Body of pancreas (tissue), 4 donors: Measurements from ENCODE around the gene CRTAC1. TPM values are rescaled to one million over a fixed set of nuclear protein-coding genes. Genes with fewer than 3 reads are reported as not detected.
"Not testable (repeated sequence)": the region's sequence is repeated elsewhere in the genome, so short reads cannot be mapped to it uniquely, and the experiment has no call there.

Source experiments
- ATAC-seq: fragments of 150-250 bp; one replicate; pipeline ENCODE4 v1.9.1; 2016
- DNase-seq, 4 donors: peaks; one replicate each; pipeline ENCODE4 v3.0.0-alpha.2; 2019
- H3K27ac ChIP-seq, 4 donors: fragments of 200-600 bp; sonication (generic); 1 replicate in 3 of 4; 2 replicates in 1 of 4; pipeline versions ENCODE4 v1.5.1 to v1.6.1; 2016 to 2019; ENCODE audit warnings: mild to moderate bottlenecking in 1 of 4, mixed read lengths in 1 of 4, moderate library complexity in 1 of 4
- H3K27me3 ChIP-seq, 2 donors: fragments of 200-600 bp; sonication (generic); one replicate each; pipeline ENCODE4 v1.6.0; 2016; ENCODE audit warnings: mild to moderate bottlenecking in 1 of 2
- H3K36me3 ChIP-seq, 2 donors: fragments of 200-600 bp; sonication (generic); replicated peaks in 1 of 2; 2 replicates each; pipeline ENCODE4 v1.5.1; 2016; ENCODE audit warnings: low read depth in 2 of 2; ENCODE audit not compliant: insufficient read depth in 1 of 2
- H3K4me1 ChIP-seq: fragments of 200-600 bp; sonication (generic); one replicate; pipeline ENCODE4 v1.6.0; 2016
- H3K4me3 ChIP-seq, 2 donors: fragments of 200-600 bp; sonication (generic); 1 replicate in 1 of 2; 2 replicates in 1 of 2; pipeline ENCODE4 v1.5.1; 2016 to 2019
- H3K9me3 ChIP-seq, 3 donors: fragments of 200-600 bp; sonication (generic); 1 replicate in 2 of 3; 2 replicates in 1 of 3; pipeline ENCODE4 v1.5.1; 2016
- POLR2A ChIP-seq, 3 donors: fragments of 450-650 bp; IDR thresholded peaks; one replicate each; pipeline ENCODE4 v1.6.1; 2016; ENCODE audit warnings: antibody characterized with exemption in 3 of 3, mild to moderate bottlenecking in 2 of 3
- WGBS, 2 donors: methylation state at CpG; one replicate each; pipeline ENCODE4 v1.1.5; 2017; 5-methylcytosine and 5-hydroxymethylcytosine counted together
- intact Hi-C: fragments of 100-400 bp; cut with DNase I; formaldehyde crosslinking; loops from one replicate; pipeline ENCODE4 v1.15.1; 2023
- total RNA-seq, 2 donors: library from RNA; depleted of rRNA; stranded (reverse); fragments of >200 nt; gene quantifications; one replicate each; pipeline ENCODE4 v1.1.0, GENCODE V29; 2016
- TF ChIP-seq, protein P1 (sequence below), 7 experiments: fragments of 450-650 bp in 4 of 7; fragments of 200-600 bp in 3 of 7; sonication (generic) in 3 of 7; IDR thresholded peaks; one replicate each; pipeline ENCODE4 v1.5.1; 2016 to 2019; ENCODE audit warnings: antibody characterized with exemption in 7 of 7

CRTAC1 gene
- total RNA-seq, 2 donors from 2014 or later: 0.52 TPM; not detected in 1

DNA sequence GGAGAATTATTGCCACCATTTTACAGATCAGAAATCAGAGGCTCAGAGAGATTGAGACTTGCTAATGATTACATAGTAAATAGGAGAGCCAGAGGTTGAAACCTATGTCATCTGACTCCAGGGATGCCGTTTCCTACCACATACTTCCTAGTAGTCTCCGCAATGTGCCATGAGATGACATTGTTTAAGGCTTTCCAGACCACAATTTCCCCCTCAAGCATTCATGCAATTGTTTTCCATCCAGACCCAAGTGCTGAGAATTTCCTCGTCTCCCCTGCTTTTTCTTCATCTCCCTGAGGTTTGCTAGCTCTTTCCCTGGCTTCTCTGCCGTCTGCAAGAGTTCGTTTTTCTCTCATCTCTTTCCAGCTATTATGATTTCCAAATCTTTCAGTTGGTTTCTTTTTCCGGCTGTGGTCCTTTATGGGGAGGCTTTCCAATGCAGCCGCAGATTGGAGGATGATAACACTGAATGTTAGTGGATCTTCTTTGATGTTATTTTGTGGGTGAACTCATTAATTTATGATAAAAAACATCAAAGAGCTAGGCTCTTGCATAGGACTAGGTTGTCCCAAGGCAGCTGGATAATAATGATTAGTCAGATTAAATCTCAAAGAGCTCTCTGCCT is 187.7 kb downstream of the CRTAC1 start:
- no peaks in the 10 kb centered on the region for H3K36me3 ChIP-seq
- no peak overlapping the region for H3K4me3 ChIP-seq
- WGBS, 2 donors: 72 to 74% methylated on average over 7 of the region's 7 CpGs
- H3K9me3 ChIP-seq: no peaks in the 10 kb centered on the region
- H3K27ac ChIP-seq: no peak overlapping the region
- intact Hi-C loops: no loop called here
- no peak for ATAC-seq
- no peak for DNase-seq
- peaks cover 12% of the 10 kb centered on the region for H3K4me1 ChIP-seq
- TF ChIP-seq, protein P1, sequence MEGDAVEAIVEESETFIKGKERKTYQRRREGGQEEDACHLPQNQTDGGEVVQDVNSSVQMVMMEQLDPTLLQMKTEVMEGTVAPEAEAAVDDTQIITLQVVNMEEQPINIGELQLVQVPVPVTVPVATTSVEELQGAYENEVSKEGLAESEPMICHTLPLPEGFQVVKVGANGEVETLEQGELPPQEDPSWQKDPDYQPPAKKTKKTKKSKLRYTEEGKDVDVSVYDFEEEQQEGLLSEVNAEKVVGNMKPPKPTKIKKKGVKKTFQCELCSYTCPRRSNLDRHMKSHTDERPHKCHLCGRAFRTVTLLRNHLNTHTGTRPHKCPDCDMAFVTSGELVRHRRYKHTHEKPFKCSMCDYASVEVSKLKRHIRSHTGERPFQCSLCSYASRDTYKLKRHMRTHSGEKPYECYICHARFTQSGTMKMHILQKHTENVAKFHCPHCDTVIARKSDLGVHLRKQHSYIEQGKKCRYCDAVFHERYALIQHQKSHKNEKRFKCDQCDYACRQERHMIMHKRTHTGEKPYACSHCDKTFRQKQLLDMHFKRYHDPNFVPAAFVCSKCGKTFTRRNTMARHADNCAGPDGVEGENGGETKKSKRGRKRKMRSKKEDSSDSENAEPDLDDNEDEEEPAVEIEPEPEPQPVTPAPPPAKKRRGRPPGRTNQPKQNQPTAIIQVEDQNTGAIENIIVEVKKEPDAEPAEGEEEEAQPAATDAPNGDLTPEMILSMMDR (IDR thresholded peaks at IDR 0.05): no peak
- no peak for TF ChIP-seq POLR2A (IDR thresholded peaks at IDR 0.05)
- H3K27me3 ChIP-seq: no peaks in the 10 kb centered on the region

DNA sequence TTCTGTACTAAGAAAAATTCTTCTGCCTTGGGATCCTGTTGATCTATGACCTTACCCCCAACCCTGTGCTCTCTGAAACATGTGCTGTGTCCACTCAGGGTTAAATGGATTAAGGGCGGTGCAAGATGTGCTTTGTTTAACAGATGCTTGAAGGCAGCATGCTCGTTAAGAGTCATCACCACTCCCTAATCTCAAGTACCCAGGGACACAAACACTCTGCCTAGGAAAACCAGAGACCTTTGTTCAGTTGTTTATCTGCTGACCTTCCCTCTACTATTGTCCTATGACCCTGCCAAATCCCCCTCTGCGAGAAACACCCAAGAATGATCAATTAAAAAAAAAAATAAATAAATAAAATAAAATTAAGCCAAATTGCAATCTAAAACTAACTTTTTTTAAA is 188.3 kb downstream of the CRTAC1 start:
- H3K9me3 ChIP-seq, H3K27ac ChIP-seq, H3K27me3 ChIP-seq, H3K4me3 ChIP-seq, H3K36me3 ChIP-seq, DNase-seq, intact Hi-C loops, ATAC-seq: not testable (repeated sequence)
- H3K4me1 ChIP-seq: peaks cover 12% of the 10 kb centered on the region
- WGBS, 2 donors: 37 to 38% methylated on average over 2 to 3 of the region's 3 CpGs

DNA sequence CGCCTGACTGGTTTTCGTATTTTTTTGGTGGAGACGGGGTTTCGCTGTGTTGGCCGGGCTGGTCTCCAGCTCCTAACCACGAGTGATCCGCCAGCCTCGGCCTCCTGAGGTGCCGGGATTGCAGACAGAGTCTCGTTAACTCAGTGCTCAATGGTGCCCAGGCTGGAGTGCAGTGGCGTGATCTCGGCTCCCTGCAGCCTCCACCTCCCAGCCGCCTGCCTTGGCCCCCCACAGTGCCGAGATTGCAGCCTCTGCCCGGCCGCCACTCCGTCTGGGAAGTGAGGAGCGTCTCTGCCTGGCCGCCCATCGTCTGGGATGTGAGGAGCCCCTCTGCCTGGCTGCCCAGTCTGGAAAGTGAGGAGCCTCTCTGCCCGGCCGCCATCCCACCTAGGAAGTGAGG is 189.3 kb downstream of the CRTAC1 start:
- 92 to 97% methylated on average over 6 to 14 of the region's 22 CpGs for WGBS, 2 donors
- H3K4me3 ChIP-seq, H3K27ac ChIP-seq, H3K36me3 ChIP-seq, DNase-seq, H3K27me3 ChIP-seq, ATAC-seq, intact Hi-C loops, H3K9me3 ChIP-seq: not testable (repeated sequence)
- H3K4me1 ChIP-seq: peaks cover 12% of the 10 kb centered on the region

DNA sequence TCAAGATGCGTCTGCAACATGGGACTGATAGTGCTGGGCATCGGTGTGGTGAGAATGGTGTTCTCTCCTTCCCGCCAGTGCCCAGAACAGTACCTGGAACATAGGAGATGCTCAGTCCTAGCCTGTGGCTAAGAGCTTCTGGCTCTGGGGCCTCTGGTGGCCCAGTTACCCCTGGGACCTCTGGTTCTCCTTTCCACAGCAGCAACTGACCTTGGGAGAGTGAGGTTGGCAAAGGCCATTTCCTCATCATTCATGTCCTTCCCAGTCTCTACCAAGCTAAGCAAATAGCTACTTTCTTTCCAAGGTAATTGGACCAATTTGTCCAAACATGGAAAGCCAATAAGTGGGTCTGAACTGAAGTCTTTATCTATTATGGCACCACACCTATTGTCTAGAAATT is 192.3 kb downstream of the CRTAC1 start:
- no peak for ATAC-seq

DNA sequence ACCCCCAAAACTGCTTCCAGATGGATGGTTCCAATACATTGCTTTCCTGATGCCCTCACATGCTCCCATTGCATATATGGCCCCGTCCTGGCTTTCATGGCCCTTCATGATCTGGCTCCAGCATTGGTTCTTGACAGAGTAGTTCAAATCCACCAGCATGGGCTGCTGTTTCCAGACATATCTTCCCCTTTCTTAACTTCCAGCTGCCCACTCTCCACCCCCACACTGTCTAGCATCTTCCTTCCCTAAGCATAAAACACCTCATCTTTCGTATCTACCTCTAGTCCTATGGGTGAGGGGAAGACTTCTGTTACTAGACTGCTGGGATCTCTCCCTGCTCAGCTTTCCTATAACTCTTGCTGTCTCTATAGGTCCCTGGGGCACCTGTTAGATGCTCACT is 194.0 kb downstream of the CRTAC1 start:
- WGBS, 2 donors: 91 to 97% methylated on average over 2 of the region's 2 CpGs
- Histone ChIP-seq H3K27ac (no peak overlapping the region), H3K4me1 (peaks cover 12% of the 10 kb centered on the region), H3K36me3 (no peaks in the 10 kb centered on the region), H3K4me3 (no peak overlapping the region), H3K27me3 (no peaks in the 10 kb centered on the region), H3K9me3 (no peaks in the 10 kb centered on the region)
- TF ChIP-seq, protein P1 (IDR thresholded peaks at IDR 0.05): no peak
- no peak for TF ChIP-seq POLR2A (IDR thresholded peaks at IDR 0.05)
- ATAC-seq (no peak), DNase-seq (no peak)
- intact Hi-C loops: loop anchor here (5.0 kb wide), 1 partner anchor 34 kb away; no protein-coding TSS in a partner anchor

More for the DNA sequence above, 192.3 kb downstream of the CRTAC1 start:
- Histone ChIP-seq H3K36me3 (no peaks in the 10 kb centered on the region), H3K4me3 (no peak overlapping the region), H3K9me3 (no peaks in the 10 kb centered on the region), H3K4me1 (peaks cover 12% of the 10 kb centered on the region), H3K27me3 (no peaks in the 10 kb centered on the region), H3K27ac (no peak overlapping the region)
- no peak for DNase-seq
- TF ChIP-seq POLR2A (IDR thresholded peaks at IDR 0.05): no peak
- TF ChIP-seq, protein P1 (IDR thresholded peaks at IDR 0.05): no peak
- intact Hi-C loops: loop anchor here (5.0 kb wide), 1 partner anchor 36 kb away; no protein-coding TSS in a partner anchor
- 98 to 100% methylated on average over 2 to 3 of the region's 3 CpGs for WGBS, 2 donors

DNA sequence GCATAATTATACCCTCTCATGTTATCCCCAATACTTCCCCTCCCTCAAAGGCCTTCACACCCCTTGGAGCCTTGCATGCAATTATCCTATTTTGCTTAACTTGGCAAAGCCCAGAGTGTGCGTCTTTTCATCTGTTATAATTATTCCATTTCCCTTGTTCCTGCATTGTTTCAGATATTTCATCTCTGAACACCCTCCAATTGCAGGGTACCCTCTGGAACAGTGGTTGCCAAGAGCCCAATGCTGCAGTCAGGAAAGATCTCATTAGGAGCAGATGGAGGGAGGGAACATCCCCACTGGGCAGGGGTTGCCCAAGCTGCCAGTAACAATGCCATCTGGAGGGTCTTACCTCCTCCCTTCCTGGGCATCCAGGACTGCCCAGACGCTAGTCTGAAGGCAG is 199.2 kb downstream of the CRTAC1 start:
- H3K36me3 ChIP-seq: no peaks in the 10 kb centered on the region
- peaks cover 10% of the 10 kb centered on the region for H3K4me1 ChIP-seq
- ATAC-seq (no peak), DNase-seq (no peak)
- WGBS, 2 donors: 88 to 89% methylated on average over 2 of the region's 2 CpGs
- intact Hi-C loops: no loop called here
- no peaks in the 10 kb centered on the region for H3K9me3 ChIP-seq
- H3K4me3 ChIP-seq: no peak overlapping the region
- TF ChIP-seq, protein P1 (IDR thresholded peaks at IDR 0.05): no peak
- no peak for TF ChIP-seq POLR2A (IDR thresholded peaks at IDR 0.05)
- no peaks in the 10 kb centered on the region for H3K27me3 ChIP-seq
- H3K27ac ChIP-seq: no peak overlapping the region
